HG03097 (cell line): ENCODE results near the gene PRCD.

Experiments
- ATAC-seq: cut with Tn5 transposase; IDR thresholded peaks from one replicate; pipeline ENCODE4 v1.9.1; 2021; ENCODE audit not compliant: unreplicated experiment, low FRiP score

PRCD gene

DNA sequence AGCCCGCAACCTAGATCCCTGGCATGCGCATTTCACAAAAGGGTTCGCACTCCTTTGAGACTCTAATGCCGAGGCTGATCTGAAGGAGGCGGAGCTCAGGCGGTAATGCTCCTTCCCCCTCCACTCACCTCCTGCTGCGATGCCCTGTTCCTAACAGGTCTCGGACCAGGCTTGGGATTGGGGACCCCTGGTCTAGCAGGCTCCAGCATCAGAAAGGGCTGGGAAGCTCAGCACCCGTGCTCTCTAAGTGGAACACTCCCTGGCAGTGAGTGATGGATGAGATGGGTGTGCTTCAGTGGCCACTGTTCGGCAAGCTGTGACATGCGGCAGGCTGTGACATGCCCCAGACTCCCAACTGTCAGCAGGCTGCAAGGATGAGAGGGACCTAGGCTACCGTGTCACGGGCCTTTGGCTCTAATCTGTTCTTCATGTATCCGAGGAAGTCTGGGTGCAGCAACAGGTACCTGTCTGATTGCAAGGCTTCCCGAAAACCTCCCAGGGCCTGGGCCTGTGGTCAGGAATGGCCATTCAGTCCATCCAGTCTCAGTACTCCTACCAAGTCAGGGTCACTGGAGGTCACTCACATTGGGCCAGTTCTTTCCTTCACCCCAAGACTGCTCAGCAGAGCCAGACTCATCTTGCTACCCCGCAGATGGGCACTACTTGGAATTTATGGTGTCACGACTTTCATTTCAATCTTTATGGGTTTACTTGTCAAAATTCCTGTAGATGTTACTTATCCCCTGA, 47.1 kb downstream of the PRCD start:
- ATAC-seq: no peak

DNA sequence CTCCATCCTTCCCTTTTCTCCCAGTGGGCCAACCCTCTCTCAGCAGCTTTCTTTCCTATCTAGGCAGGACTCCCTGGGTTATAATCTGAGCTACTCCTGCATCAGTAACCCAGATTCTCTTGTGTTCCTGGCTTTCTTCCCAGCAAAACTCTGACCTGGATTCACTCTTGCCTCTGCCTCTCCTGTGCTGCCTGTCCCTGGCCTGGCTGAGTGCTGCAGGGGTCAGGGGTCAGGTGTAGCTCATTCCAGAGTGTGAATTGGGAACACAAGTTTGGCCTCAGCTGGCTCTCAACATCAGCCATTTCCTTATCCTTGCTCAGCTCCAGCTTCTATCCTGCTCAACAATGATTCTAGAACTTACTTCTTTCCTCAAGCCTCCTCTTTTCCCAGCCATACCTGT, 48.3 kb downstream of the PRCD start:
- no peak for ATAC-seq

DNA sequence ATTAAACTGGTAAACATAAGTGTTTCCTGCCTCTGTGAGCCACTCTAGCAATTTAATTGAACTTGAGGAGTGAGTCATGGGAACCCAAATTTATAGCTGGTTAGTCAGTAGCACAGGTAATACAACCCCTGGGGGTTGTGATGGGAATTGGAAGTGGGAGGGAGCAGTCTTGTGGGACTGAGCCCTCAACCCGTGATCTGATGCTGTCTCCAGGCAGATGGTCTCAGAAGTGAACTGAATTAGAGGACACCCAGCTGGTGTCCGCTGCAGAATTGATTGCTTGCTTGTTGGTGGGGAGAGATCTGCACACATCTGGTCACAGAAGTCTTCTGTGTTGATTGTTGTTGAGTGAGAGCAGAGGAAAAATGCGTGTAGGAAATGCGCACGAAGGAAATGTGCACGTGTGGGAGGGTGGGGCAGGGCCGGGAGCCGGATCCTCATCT, 53.6 kb downstream of the PRCD start:
- ATAC-seq: no peak

DNA sequence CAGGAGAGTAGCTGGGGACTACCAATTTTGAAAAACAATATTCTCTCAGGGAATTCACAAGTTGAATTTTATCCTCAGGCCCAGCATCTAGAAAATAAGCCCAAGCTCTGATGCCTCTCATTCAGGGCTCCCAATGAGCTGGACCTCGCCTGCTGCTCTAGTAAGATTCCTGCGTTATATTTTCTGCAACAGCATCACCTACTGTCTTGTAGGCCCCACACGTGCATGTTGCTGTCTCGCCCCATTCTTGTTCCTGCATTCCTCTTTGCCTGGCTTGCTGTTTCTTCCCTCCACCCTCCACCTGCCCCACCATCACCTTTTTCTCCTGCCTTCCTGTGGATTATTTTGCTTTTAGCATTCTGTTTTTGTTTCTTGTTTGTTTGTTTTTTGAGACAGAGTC, 54.1 kb downstream of the PRCD start:
- no peak for ATAC-seq

DNA sequence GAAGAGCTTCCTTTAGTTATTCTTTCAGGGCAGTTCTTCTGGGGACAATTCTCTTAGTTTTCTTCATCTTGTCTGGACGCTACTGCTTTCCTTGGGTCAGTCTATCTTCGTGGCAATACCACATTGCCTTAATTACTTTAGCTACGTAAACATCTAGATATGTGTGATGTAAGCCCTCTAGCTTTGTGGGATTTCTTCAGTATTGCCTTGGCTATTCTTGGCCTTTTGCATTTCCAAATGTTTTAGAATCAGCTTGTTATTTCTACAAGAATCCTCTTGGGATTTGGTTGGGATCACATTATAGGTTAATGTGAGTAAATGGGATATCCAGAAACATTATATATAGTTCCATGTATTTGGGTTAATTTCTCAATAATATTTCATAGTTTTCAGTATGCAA, 54.8 kb downstream of the PRCD start:
- no peak for ATAC-seq
